ENCODE measurements around the gene SNX3.

The SNX3 gene

DNA sequence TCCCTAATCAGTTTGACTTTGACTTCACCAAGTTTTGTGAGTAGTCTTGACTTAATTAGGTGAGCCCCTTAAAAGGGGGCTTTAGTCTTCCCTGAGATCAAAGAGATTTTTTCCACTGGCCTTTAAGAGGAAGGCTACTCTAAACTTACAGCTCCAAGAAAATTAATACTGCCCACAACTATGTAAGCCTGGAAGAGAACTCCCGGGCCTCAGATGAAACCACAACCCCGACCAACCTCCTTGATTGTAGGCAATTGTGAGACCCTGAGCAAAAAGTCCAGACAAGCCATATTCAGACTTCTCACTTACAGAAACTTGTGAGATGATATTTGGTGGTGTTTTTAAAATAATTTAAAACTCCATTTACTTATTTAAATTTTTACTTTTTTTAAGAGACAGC is 18.1 kb downstream of the SNX3 start:
- ATAC-seq = no peak
- TF ChIP-seq RARB (CRISPR knock-in tag; IDR thresholded peaks at IDR 0.05) = no peak
- TF ChIP-seq ZFP3 (CRISPR knock-in tag; IDR thresholded peaks at IDR 0.05) = no peak
- TF ChIP-seq, protein P1, sequence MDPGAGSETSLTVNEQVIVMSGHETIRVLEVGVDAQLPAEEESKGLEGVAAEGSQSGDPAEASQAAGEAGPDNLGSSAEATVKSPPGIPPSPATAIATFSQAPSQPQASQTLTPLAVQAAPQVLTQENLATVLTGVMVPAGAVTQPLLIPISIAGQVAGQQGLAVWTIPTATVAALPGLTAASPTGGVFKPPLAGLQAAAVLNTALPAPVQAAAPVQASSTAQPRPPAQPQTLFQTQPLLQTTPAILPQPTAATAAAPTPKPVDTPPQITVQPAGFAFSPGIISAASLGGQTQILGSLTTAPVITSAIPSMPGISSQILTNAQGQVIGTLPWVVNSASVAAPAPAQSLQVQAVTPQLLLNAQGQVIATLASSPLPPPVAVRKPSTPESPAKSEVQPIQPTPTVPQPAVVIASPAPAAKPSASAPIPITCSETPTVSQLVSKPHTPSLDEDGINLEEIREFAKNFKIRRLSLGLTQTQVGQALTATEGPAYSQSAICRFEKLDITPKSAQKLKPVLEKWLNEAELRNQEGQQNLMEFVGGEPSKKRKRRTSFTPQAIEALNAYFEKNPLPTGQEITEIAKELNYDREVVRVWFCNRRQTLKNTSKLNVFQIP (CRISPR knock-in tag; IDR thresholded peaks at IDR 0.05; ENCODE audit: borderline replicate concordance, low read depth) = no peak
- TF ChIP-seq, protein P2, sequence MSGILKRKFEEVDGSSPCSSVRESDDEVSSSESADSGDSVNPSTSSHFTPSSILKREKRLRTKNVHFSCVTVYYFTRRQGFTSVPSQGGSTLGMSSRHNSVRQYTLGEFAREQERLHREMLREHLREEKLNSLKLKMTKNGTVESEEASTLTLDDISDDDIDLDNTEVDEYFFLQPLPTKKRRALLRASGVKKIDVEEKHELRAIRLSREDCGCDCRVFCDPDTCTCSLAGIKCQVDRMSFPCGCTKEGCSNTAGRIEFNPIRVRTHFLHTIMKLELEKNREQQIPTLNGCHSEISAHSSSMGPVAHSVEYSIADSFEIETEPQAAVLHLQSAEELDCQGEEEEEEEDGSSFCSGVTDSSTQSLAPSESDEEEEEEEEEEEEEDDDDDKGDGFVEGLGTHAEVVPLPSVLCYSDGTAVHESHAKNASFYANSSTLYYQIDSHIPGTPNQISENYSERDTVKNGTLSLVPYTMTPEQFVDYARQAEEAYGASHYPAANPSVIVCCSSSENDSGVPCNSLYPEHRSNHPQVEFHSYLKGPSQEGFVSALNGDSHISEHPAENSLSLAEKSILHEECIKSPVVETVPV (CRISPR knock-in tag; IDR thresholded peaks at IDR 0.05) = no peak
- no peak for TF ChIP-seq SNAI2 (CRISPR knock-in tag; IDR thresholded peaks at IDR 0.05)
- TF ChIP-seq, protein P3, sequence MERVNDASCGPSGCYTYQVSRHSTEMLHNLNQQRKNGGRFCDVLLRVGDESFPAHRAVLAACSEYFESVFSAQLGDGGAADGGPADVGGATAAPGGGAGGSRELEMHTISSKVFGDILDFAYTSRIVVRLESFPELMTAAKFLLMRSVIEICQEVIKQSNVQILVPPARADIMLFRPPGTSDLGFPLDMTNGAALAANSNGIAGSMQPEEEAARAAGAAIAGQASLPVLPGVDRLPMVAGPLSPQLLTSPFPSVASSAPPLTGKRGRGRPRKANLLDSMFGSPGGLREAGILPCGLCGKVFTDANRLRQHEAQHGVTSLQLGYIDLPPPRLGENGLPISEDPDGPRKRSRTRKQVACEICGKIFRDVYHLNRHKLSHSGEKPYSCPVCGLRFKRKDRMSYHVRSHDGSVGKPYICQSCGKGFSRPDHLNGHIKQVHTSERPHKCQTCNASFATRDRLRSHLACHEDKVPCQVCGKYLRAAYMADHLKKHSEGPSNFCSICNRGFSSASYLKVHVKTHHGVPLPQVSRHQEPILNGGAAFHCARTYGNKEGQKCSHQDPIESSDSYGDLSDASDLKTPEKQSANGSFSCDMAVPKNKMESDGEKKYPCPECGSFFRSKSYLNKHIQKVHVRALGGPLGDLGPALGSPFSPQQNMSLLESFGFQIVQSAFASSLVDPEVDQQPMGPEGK (CRISPR knock-in tag; IDR thresholded peaks at IDR 0.05; ENCODE audit: borderline replicate concordance) = no peak
- no peak for TF ChIP-seq ESRRG (CRISPR knock-in tag; IDR thresholded peaks at IDR 0.05)
- TF ChIP-seq, protein P4, sequence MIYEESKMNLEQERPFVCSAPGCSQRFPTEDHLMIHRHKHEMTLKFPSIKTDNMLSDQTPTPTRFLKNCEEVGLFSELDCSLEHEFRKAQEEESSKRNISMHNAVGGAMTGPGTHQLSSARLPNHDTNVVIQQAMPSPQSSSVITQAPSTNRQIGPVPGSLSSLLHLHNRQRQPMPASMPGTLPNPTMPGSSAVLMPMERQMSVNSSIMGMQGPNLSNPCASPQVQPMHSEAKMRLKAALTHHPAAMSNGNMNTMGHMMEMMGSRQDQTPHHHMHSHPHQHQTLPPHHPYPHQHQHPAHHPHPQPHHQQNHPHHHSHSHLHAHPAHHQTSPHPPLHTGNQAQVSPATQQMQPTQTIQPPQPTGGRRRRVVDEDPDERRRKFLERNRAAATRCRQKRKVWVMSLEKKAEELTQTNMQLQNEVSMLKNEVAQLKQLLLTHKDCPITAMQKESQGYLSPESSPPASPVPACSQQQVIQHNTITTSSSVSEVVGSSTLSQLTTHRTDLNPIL (CRISPR knock-in tag; IDR thresholded peaks at IDR 0.05; ENCODE audit: low read depth) = no peak
- TF ChIP-seq ISL1 (CRISPR knock-in tag; IDR thresholded peaks at IDR 0.05) = no peak
- TF ChIP-seq CSDC2 (CRISPR knock-in tag; IDR thresholded peaks at IDR 0.05) = no peak
- no peak for TF ChIP-seq TOX (CRISPR knock-in tag; IDR thresholded peaks at IDR 0.05; ENCODE audit: borderline replicate concordance)
- TF ChIP-seq ZNF8 (CRISPR knock-in tag; IDR thresholded peaks at IDR 0.05) = no peak
- TF ChIP-seq PPARA (CRISPR knock-in tag; IDR thresholded peaks at IDR 0.05; ENCODE audit: borderline replicate concordance) = no peak
- TF ChIP-seq ZC3H10 (CRISPR knock-in tag; IDR thresholded peaks at IDR 0.05) = no peak
- no peak for TF ChIP-seq OSR1 (CRISPR knock-in tag; IDR thresholded peaks at IDR 0.05)
- TF ChIP-seq ZNF70 (CRISPR knock-in tag; IDR thresholded peaks at IDR 0.05) = no peak
- no peak for TF ChIP-seq ZNF565 (CRISPR knock-in tag; conservative IDR thresholded peaks at IDR 0.05; ENCODE audit: low read depth)
- TF ChIP-seq GLIS3 (CRISPR knock-in tag; IDR thresholded peaks at IDR 0.05) = no peak

DNA sequence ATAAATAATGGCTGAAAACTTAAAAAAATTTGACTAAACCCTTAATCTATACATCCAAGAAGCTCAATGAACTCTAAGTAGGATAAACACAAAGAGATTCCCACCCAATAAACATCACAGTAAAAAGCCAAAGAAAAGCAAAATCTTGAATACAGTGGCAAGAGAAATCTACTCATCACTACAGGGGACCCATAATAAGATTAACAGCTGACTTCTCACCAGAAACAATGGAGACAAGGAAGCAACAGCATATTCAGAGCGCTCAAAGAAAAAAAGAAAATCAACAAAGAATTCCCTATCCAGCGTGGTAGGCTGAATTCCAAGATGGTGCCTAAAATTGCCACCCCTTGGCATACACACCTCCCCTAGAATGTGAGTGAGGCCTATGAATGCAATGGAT is 18.6 kb downstream of the SNX3 start:
- TF ChIP-seq, protein P1 (CRISPR knock-in tag; IDR thresholded peaks at IDR 0.05; ENCODE audit: borderline replicate concordance, low read depth) = no peak
- no peak for TF ChIP-seq ZC3H10 (CRISPR knock-in tag; IDR thresholded peaks at IDR 0.05)
- TF ChIP-seq CSDC2 (CRISPR knock-in tag; IDR thresholded peaks at IDR 0.05) = no peak
- TF ChIP-seq, protein P3 (CRISPR knock-in tag; IDR thresholded peaks at IDR 0.05; ENCODE audit: borderline replicate concordance) = no peak
- TF ChIP-seq ISL1 (CRISPR knock-in tag; IDR thresholded peaks at IDR 0.05) = no peak
- no peak for TF ChIP-seq GLIS3 (CRISPR knock-in tag; IDR thresholded peaks at IDR 0.05)
- TF ChIP-seq SNAI2 (CRISPR knock-in tag; IDR thresholded peaks at IDR 0.05) = no peak
- no peak for TF ChIP-seq ZNF8 (CRISPR knock-in tag; IDR thresholded peaks at IDR 0.05)
- no peak for TF ChIP-seq BACH2 (CRISPR knock-in tag; IDR thresholded peaks at IDR 0.05; ENCODE audit: borderline replicate concordance)
- no peak for TF ChIP-seq ZFP30 (CRISPR knock-in tag; IDR thresholded peaks at IDR 0.05)
- TF ChIP-seq, protein P5, sequence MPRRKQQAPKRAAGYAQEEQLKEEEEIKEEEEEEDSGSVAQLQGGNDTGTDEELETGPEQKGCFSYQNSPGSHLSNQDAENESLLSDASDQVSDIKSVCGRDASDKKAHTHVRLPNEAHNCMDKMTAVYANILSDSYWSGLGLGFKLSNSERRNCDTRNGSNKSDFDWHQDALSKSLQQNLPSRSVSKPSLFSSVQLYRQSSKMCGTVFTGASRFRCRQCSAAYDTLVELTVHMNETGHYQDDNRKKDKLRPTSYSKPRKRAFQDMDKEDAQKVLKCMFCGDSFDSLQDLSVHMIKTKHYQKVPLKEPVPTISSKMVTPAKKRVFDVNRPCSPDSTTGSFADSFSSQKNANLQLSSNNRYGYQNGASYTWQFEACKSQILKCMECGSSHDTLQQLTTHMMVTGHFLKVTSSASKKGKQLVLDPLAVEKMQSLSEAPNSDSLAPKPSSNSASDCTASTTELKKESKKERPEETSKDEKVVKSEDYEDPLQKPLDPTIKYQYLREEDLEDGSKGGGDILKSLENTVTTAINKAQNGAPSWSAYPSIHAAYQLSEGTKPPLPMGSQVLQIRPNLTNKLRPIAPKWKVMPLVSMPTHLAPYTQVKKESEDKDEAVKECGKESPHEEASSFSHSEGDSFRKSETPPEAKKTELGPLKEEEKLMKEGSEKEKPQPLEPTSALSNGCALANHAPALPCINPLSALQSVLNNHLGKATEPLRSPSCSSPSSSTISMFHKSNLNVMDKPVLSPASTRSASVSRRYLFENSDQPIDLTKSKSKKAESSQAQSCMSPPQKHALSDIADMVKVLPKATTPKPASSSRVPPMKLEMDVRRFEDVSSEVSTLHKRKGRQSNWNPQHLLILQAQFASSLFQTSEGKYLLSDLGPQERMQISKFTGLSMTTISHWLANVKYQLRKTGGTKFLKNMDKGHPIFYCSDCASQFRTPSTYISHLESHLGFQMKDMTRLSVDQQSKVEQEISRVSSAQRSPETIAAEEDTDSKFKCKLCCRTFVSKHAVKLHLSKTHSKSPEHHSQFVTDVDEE (CRISPR knock-in tag; IDR thresholded peaks at IDR 0.05) = no peak
- no peak for TF ChIP-seq ARNTL (CRISPR knock-in tag; IDR thresholded peaks at IDR 0.05; ENCODE audit: borderline replicate concordance, low read depth)
- no peak for TF ChIP-seq TCF4 (CRISPR knock-in tag; IDR thresholded peaks at IDR 0.05; ENCODE audit: borderline replicate concordance)
- TF ChIP-seq TOX (CRISPR knock-in tag; IDR thresholded peaks at IDR 0.05; ENCODE audit: borderline replicate concordance) = no peak
- TF ChIP-seq, protein P2 (CRISPR knock-in tag; IDR thresholded peaks at IDR 0.05) = no peak
- ATAC-seq = no peak

Measured in SK-N-SH treated with all-trans-retinoic acid at 6 μM for 48 hours (cell line).